Suprapubic skin (tissue), 4 donors: ENCODE results near the gene TOR1AIP1. TPM values are rescaled to one million over a fixed set of nuclear protein-coding genes. Genes with fewer than 3 reads are reported as not detected.

Experiments
- DNase-seq, 2 donors: peaks; one replicate each; pipeline ENCODE4 v3.0.0-alpha.2; 2019; ENCODE audit warnings: low spot score in 2 of 2
- H3K27ac ChIP-seq: fragments of 200-600 bp; sonication (generic); one replicate; pipeline ENCODE4 v1.5.1; 2019
- H3K27me3 ChIP-seq: fragments of 200-600 bp; sonication (generic); one replicate; pipeline ENCODE4 v1.5.1; 2019
- H3K36me3 ChIP-seq: fragments of 200-600 bp; sonication (generic); one replicate; pipeline ENCODE4 v1.5.1; 2019
- H3K4me1 ChIP-seq: fragments of 200-600 bp; sonication (generic); one replicate; pipeline ENCODE4 v1.5.1; 2019
- H3K4me3 ChIP-seq: fragments of 200-600 bp; sonication (generic); one replicate; pipeline ENCODE4 v1.5.1; 2019; ENCODE audit warnings: mild to moderate bottlenecking
- H3K9me3 ChIP-seq: fragments of 200-600 bp; sonication (generic); one replicate; pipeline ENCODE4 v1.5.1; 2019
- CTCF ChIP-seq, 2 donors: fragments of 200-600 bp in 1 of 2; fragments of 450-650 bp in 1 of 2; sonication (generic) in 1 of 2; IDR thresholded peaks; one replicate each; pipeline ENCODE4 v1.5.1; 2016 to 2019; ENCODE audit warnings: antibody characterized with exemption in 2 of 2, mild to moderate bottlenecking in 1 of 2, moderate library complexity in 1 of 2
- EP300 ChIP-seq: sonication (generic); formaldehyde crosslinking; IDR thresholded peaks from one replicate; pipeline ENCODE4 v1.6.1; 2017; ENCODE audit warnings: antibody characterized with exemption
- POLR2A ChIP-seq, 2 donors: fragments of 450-650 bp; IDR thresholded peaks; one replicate each; pipeline ENCODE4 v1.6.1; 2017; ENCODE audit warnings: antibody characterized with exemption in 2 of 2, mild to moderate bottlenecking in 2 of 2, moderate library complexity in 2 of 2
- POLR2AphosphoS5 ChIP-seq, 3 donors: sonication (generic); formaldehyde crosslinking; IDR thresholded peaks; one replicate each; pipeline ENCODE4 v1.6.1; 2017; ENCODE audit warnings: antibody characterized with exemption in 3 of 3
- WGBS: methylation state at CpG from one replicate; pipeline ENCODE4 v1.1.5; 2018; 5-methylcytosine and 5-hydroxymethylcytosine counted together
- total RNA-seq, 4 donors: library from RNA; depleted of rRNA; stranded (reverse); fragments of >200 nt; gene quantifications; one replicate each; pipeline ENCODE4 v1.1.0, GENCODE V29; 2016

Gene TOR1AIP1
- total RNA-seq, 4 donors from 2014 or later, result 37.8 to 56.7 (median 47.9) TPM

- no peaks in the 10 kb centered on the region for H3K27me3 ChIP-seq
- no peaks in the 10 kb centered on the region for H3K9me3 ChIP-seq
- H3K4me1 ChIP-seq, result no peaks in the 10 kb centered on the region
- no peak for TF ChIP-seq CTCF (IDR thresholded peaks at IDR 0.05)
- no peak for TF ChIP-seq POLR2A (IDR thresholded peaks at IDR 0.05)
- no peak for TF ChIP-seq EP300
- DNase-seq, result no peak
- H3K4me3 ChIP-seq, result no peak overlapping the region
- peaks cover 21% of the 10 kb centered on the region for H3K36me3 ChIP-seq
- whole genome bisulfite sequencing, result 92% methylated on average over 2 of the region's 2 CpGs
- H3K27ac ChIP-seq, result no peak overlapping the region
These were observed 25.8 kb upstream of the TOR1AIP1 start for GRCh38 chr1:179856296-179856695.

DNA sequence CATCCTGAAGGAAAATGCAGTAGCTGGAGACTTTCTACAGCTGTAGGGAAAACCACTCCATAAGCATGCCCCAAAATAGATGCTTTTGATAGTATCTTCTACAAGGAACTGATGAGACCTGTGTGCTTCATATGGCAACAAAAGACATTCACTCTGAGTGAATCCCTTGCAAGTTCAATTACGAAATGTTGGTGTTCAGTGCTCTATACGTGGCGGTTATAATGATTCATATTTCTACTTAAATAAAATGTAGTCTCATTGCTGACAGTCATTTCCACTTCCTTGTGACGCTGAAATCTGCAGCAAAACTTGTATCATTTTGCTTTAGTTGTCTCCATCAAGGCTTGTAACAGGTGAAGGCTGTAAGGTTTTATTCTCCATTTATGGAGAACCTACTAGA is 25.1 kb upstream of the TOR1AIP1 start:
- H3K36me3 ChIP-seq, result peaks cover 14% of the 10 kb centered on the region
- WGBS, result 97% methylated on average over 4 of the region's 4 CpGs

GRCh38 chr1:179860652-179861051 is 21.4 kb upstream of the TOR1AIP1 start:
- Histone ChIP-seq H3K9me3 (no peaks in the 10 kb centered on the region), H3K4me3 (no peak overlapping the region), H3K27ac (no peak overlapping the region), H3K4me1 (no peaks in the 10 kb centered on the region), H3K27me3 (no peaks in the 10 kb centered on the region), H3K36me3 (peaks cover 27% of the 10 kb centered on the region)
- WGBS, result 75% methylated on average over 3 of the region's 3 CpGs
- no peak for DNase-seq
- no peak for TF ChIP-seq POLR2AphosphoS5 (IDR thresholded peaks at IDR 0.05)
- no peak for TF ChIP-seq EP300
- no peak for TF ChIP-seq POLR2A (IDR thresholded peaks at IDR 0.05)
- no peak for TF ChIP-seq CTCF (IDR thresholded peaks at IDR 0.05)

More for the DNA sequence above, 25.1 kb upstream of the TOR1AIP1 start:
- Histone ChIP-seq H3K9me3 (no peaks in the 10 kb centered on the region), H3K27ac (no peak overlapping the region), H3K4me1 (no peaks in the 10 kb centered on the region), H3K4me3 (no peak overlapping the region), H3K27me3 (no peaks in the 10 kb centered on the region)
- TF ChIP-seq CTCF (IDR thresholded peaks at IDR 0.05) (no peak), POLR2A (IDR thresholded peaks at IDR 0.05) (no peak), POLR2AphosphoS5 (IDR thresholded peaks at IDR 0.05) (no peak), EP300 (no peak)
- no peak for DNase-seq

DNA sequence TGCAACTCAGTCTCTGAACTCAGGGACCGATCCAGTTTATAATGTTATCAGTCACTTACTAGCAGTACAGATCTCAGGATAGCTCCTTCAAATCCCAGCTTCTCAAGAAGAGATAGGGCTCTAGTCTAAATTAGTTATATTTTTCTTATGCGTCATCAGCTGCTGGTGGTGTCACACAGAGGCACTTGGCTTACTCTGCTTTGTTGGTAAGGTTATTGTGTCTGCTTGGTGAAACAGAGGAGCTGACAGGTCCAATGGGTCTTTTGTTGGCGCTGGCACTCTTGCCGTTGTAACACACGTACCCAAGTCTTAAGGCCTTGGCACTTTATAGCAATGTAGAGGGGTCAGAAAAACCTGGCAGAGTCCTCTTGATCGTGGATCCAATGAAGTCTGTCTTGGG is 16.7 kb upstream of the TOR1AIP1 start:
- no peak overlapping the region for H3K4me3 ChIP-seq
- no peaks in the 10 kb centered on the region for H3K27me3 ChIP-seq
- no peaks in the 10 kb centered on the region for H3K4me1 ChIP-seq
- no peak for DNase-seq
- 93% methylated on average over 6 of the region's 6 CpGs for WGBS
- peaks cover 41% of the 10 kb centered on the region for H3K36me3 ChIP-seq
- no peaks in the 10 kb centered on the region for H3K9me3 ChIP-seq
- TF ChIP-seq CTCF (IDR thresholded peaks at IDR 0.05), result no peak
- TF ChIP-seq POLR2AphosphoS5 (IDR thresholded peaks at IDR 0.05), result no peak
- TF ChIP-seq EP300, result no peak
- TF ChIP-seq POLR2A (IDR thresholded peaks at IDR 0.05), result no peak
- H3K27ac ChIP-seq, result no peak overlapping the region

- DNase-seq, result no peak
- H3K4me1 ChIP-seq, result no peaks in the 10 kb centered on the region
- WGBS, result 74% methylated on average over 7 of the region's 7 CpGs
- peaks cover 41% of the 10 kb centered on the region for H3K36me3 ChIP-seq
- H3K27ac ChIP-seq, result no peak overlapping the region
- no peaks in the 10 kb centered on the region for H3K9me3 ChIP-seq
- H3K4me3 ChIP-seq, result no peak overlapping the region
- no peak for TF ChIP-seq EP300
- TF ChIP-seq POLR2A (IDR thresholded peaks at IDR 0.05), result no peak
- no peak for TF ChIP-seq POLR2AphosphoS5 (IDR thresholded peaks at IDR 0.05)
- no peak for TF ChIP-seq CTCF (IDR thresholded peaks at IDR 0.05)
- H3K27me3 ChIP-seq, result no peaks in the 10 kb centered on the region
These were observed 15.5 kb upstream of the TOR1AIP1 start for GRCh38 chr1:179866616-179867015.
